ENCODE measurements around the gene PEPD.

The PEPD gene

DNA sequence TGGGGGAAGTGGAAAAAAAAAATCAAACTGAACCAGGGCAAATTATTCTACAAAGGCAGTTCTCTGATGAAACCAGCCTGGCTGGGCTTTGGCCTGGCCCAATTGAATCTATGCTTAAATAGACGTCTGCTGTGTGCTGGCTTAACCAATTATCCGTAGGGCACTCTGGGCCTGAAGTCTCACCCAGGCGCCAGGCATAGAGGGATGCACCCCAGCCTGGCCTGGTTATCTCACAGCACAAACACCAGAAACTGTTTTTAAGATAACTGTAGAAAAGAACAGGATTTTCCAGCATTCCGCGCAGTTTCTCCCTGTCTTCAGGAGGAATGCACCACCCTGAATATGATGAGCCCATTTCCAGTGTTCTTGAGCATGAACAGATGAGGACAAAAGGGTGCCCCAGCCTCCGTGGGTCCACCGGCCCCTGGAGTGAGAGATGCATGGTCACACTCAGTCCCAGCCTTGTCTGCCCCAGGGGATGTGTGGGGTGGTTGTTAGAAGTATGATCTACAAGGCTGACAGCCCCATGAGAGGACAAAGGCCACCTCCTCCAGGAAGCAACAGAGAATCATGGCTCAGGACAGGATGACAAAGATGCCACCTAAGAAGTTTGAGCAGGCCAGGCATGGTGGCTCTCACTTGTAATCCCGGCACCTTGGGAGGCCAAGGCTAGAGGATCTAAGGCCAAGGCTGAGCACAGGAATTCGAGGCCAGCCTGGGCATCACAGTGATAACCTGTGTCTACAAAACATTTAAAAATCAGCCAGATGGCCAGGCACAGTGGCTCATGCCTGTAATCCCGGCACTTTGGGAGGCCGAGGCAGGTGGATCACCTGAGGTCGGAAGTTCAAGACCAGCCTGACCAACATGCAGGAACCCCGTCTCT is 50.2 kb downstream of the PEPD start:
- no peak for DNase-seq

DNA sequence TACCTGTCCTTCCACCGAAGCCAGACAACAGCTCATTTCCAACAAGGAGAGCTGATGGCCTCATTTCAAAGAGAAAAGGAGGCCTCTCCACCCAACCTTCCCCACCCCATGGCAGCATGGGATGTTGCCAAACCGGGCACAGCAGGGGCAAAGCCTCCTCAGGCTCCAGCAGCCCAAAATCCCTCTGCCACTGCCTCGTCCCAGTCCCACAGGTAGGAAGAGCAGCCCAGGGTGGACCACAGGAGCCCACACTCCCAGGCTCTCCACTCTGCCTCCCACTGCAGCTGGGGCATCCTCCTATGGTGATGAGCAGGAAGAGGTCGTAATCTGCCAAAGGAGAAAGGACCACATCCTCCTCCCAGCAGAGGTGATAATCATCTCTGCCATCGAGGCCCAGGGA is 50.9 kb downstream of the PEPD start:
- no peak for DNase-seq

DNA sequence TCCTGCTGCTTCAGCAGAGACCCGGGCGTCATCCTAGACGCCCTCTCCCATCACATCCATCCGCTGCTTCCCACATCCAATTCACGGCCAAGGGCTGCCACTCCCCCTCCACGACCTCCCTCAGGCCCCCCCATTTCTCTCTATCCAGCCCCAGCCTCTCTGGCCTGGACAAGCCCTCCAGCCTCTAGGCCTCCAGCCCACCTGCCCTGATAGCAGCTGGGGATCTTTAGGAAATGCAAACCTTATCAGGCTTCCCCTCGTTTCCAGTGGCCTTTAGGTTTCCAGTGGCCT is 51.6 kb downstream of the PEPD start:
- no peak for DNase-seq

DNA sequence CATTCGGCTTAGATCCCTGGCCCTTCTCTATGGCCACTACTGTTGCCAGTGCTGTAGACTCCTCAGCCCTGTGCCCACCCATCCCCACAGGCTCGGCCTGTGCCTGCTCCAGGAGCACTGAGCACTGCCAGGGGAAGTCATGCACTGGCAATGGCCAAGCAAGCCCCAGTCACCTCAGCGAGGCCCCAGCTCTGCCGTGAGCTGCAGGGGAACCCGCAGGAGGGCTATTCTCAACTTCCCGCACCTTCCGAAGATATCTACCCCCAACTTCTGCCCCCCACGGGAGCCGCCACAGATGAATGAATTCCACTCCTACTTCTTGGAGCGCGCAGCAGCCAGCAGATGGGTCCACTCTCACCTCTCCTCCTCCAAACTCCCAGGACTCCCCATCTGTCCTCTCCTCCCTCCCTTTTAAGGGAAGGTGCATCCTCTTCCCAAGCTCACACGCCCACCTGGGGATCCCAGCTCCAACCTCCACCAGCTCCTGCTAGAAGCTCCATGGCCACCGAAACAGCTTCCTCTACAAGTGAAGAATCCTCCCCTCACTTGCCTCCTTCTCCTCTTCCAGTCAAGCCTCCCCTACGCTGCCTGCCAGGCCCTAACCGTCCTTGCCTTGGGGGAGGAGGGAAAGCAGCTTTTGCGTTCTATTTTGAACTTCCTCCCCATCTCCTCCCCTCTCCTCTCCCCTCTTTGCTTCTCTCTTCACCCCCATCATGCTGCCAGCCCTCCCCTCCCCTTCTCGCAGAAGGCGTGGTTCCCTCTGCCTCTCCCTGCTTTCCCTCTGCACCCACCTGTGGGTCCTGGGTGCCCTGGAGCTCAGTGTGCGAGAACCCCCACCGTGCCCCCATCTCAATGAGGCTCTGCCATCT is 52.2 kb downstream of the PEPD start:
- DNase-seq = no peak

DNA sequence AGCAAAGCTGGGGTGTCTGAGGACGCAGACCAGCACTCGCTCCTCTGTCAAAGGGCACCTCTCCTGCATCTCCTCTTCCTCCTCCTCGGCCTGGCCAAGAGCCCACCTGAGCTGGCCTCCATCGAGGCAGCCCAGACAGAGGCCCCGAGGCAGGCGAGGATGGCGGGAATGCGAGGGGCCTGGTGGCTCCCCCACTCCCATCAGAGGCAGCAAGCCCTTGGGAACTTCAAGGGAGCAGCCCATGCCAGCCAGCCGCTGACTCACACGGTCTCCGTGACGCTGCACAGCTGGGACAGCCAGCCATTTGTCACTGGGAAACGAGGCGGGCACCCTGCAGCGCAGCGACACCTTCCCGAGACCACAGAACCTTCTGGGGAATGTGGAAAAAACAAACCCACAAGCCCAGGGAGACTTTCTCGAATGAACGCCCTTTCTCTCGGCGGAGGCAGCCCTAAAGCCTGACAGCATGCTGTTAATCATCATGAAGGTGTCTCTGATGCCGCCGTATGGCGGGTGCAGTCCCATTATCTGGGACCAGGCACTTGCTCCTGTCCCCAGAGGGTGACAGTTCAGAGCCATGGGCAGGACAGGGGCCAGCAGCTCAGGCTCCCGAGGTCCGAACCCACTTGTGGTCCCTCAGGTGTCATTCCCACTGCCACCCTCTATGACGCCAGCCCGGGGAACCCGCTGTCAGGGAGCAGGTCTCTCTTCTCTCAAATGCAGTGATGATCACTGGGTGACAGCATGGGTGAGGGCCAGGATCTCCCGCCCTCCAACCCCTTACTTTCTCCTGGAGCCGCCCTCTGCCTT is 53.0 kb downstream of the PEPD start:
- DNase-seq = no peak

DNA sequence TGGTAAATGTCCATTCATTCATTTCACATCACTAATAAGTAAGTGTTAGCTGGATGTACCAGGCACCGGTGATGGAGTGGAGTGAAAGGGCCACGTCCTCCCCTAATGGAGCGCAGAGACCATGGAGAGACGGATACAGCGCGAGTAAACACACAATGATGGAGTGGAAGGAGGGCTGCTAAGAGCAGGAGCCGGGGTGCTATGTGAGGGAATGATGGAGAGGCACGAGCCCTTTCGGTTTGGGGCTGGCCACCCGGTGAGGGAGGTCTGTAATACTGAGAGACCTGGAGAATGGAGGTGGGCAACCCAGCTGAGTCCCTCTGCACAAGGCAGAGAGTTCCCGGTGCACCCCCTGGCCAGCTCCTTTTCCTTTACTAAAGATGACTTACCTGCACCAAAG is 53.7 kb downstream of the PEPD start:
- DNase-seq = no peak

DNA sequence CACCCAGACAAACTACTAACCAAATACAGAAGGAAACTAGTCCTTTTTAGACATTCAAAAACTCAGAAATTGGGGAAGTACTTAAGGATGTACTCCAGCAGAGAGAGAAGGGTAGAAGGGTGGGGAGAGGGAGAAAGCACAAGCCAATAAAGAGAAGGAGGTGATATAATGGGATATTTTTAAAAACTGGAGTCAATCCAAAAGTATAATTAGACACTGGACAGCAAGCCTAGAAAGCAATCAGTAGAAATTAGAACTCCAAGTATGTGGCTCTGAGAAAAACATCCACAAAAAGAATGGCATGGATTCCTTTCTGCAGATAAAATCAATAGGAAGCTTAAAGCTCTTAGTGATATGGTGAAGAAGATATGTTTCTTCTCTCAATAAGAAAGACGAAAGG is 55.8 kb downstream of the PEPD start:
- DNase-seq = no peak

DNA sequence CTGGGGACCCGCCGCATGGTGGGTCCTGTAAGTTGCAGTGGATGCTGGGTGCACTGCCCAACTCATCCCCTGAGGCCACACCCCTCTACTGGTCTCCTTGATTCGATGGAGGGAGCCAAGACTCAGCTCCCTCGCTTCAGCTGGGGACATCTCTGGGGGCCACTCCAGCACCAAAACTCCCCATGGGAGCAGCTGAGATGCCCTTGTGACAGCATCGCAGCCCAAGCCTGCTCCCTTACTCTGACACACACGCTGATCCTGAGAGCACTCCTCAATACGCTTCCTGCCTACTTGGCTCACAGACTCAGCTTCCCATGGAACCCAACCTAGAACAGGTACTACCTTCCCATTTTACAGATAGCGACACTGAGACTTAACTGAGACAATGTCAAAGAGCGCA is 56.2 kb downstream of the PEPD start:
- DNase-seq = no peak

DNA sequence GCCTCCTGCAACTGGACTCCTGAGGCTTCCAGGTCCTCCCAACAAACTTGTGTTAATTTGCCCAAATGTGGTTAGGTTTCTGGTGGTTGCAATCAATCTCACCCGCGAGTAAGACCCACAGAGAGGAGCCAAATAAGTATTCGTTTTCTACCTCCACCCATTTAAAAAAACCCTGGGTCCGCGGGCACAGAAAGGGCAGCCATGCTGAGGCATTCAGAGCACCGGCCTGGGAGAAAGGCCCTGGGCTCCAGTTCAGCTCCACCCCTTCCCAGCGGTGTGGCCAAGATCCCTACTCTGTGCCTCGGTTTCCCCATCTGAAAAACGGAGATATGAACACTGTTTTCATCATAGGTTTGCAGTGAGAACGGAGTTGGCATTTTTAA is 56.9 kb downstream of the PEPD start:
- no peak for DNase-seq

DNA sequence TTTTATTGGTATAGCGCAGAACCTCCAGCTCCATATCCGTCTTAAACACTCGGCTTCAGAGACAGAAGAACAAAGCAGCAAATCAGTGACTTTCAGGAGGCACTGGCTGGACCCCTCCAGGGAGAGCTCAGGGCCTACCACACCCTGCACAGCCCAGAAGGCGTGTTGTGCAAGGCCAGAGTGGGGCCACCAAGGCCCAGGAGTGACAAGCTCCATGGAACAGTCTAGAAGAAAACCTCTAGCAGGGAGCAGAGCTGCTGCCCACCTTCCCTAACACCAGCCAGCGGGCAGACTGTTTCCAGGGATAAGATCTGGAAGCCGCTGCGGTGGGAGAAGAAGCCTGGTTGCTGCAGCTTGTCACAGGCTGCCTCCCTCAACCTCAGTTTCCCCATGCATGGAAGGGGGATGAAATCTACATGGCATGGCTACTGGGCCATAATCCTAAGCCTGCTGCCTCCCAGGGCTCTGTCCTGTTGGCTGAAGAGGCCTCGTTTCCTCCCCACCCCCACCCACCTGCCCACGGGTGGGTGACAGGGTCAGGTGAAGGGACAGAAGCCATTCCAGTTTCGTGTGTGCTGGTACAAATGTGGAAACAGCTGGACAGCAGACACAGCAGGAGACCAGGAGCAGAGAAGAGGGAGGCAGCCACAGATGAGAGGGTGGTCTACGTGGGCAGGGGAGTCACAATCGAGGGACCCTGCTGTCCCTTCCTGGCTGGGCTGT is 57.4 kb downstream of the PEPD start:
- no peak for DNase-seq

DNA sequence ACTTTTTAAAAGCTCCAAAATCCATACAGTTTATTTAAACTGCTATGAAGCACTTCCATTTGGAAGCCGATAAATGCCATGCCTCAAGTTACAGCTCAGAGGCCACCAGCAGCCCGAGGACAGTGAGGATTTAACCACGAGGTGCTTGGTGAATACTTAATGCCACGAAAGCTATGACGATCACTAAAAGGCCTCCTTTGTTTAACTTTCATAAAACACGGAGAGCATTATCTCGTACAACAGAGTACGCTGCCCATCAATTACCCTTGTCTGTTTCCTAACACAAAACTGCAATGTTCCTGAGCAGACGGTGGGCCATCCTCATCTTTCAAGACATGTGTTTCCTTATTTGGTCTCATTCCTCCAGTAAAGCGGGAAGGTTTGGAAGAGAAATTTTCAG is 58.4 kb downstream of the PEPD start:
- DNase-seq = no peak

DNA sequence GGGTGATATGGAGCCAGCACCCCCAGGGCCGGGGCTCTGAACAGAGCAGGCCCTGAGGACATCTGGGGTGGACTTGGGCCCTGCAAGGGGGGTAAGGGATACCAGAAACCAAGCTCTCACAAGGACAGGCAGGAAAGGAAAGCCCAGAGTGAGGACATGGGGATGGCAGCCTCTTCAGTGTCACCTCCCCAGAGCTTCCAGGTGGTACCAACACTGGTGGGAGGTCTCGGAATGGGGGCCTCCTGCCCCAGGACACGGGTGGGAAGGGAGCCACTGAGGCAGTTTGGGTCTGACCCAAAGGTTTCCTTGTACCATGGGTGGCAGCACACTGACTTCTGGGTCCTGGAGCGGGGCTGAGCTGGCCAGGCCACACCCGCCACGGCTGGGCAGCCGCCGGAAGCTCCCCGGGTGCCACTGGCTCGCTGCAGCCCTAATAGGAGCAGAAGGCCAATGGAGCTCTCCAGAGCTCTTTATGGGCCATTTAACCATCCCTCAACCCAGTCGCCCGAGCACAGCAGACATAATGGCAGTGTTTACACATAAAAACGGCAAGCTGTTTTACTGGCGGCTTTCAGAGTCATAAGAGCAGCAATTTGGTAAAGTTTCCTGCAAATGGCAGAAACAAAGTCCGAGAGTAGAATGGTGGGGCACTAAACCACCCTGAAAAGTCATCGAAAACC is 59.3 kb downstream of the PEPD start:
- DNase-seq = no peak

DNA sequence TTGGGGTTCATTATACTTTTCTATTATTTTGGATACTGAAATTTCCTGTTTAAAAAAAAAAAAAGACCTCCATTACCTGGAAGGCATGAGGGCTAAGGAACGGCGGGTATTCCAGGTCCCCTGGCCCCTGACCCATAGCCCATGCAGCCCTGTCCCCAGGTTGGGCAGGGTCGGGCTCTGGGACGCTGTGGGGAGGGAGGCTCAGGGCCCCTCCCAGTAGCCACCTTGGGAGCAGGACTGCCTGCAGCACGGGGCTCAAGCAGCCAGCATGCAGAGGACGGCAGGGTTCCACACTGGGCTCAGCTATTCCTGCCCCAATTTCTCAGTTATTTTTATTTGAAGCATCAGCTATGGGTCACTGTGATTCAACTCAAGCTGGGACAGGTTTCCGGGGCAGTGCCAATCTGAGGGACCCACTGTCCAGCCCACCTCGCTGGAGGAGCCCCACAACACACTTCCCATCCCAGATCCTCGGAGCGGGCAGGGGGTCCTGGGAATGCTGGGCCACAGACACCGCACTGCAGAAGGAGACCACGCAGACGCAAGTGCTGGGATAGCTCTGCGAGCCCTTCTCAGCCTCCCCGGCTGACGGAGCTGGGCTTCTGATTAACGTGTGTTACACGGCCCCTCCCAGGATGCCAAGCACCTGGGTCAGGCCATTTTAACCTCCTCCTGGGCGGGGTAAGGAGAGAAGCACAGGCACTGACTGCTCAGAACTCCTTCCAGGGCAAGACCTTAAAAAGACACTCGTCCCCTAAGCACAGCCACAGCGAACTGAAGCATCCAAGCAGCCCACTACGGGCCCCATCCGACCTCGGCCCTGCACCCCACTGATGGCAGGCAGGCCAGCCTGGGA is 60.1 kb downstream of the PEPD start:
- DNase-seq = no peak

DNA sequence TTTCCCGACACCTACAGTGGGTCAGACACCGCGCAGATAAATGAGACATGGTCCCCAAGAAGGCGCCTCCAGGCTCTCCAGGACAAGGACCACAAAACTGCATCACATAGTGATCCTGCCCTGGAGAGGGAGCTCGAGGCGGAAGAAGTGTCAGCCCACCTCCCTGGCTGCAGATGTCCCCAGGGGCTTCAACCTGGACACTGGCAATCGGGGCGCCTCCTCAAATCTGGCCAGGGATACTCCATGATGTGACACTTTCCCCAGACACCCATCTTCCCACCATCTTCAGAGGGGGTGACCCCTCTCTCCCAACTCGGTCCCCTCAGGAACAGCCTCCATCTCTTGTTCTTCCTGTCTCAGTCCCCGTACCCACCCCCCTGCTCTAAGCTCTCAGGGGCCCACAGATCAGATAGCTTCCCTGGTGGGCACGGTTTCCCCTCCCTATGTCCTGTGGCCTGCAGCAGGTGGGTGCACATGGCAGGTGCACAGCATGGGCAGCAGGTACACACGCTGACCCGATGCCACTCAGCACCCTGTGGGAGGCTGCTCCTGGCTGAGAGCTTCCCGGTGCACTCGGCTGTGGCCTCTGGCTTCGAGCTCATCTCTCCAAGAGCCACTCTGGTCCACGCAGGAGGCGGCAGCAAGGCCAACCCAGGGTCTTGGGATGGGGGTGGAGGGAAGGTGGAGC is 61.2 kb downstream of the PEPD start:
- DNase-seq = no peak

DNA sequence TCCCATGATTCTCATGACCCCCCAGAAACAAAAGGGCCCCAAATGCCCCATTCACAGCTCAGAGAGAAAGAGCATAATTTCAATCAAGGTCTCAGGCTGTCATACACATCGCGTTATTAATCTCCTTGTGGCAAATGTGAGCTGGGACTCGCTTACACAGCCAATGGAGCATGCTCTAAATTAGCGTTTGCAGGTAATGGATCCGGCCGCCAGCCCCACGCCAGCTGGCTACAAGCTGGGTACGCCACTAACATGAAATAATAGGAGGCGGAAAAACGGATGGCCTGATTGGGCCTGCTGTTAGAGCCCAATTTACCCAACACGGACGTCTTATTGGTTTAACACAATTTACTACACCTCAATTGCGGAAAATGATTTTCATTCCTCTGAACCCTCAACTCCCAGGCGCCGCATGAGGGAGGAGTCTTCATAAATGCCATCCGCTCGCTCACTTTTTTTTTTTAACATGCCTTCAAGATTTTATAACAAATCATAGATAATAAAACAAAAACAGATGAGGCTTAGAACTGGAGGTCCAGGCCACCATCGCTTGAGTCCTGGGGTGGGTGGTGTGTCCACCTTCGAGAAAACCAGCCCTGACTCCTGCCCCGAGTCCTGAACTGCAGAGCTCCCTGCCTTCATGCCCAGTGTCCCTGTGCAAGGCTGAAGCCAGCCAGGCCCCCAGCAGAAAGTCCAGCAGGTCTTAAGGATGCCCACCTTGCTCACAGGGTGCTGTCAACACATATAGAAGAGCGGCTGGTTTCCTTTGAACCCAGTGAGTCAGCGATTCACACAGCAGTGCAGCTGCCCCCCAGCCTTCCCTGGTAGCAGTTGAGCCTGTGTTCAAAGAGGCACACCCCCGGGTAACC is 62.1 kb downstream of the PEPD start:
- no peak for DNase-seq

DNA sequence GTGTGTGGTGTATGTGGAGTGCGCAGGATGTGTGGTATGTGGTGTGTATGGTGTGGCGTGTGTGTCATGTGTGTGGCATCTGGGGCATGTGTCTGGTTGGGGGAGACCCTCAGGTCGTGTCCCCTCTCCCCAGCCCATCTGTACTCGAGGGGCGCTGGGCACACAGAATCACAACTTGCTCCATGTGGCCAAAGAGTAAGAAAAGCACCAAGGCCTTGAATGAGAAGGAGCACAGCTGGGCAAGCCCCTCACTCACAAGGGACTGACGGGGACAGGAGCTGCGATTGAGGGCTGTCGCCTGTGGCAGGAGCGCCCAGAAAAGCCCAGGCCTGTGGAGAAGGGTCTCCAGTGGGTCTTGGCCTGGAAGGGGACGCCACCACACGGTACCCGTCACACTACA is 62.8 kb downstream of the PEPD start:
- no peak for DNase-seq

DNA sequence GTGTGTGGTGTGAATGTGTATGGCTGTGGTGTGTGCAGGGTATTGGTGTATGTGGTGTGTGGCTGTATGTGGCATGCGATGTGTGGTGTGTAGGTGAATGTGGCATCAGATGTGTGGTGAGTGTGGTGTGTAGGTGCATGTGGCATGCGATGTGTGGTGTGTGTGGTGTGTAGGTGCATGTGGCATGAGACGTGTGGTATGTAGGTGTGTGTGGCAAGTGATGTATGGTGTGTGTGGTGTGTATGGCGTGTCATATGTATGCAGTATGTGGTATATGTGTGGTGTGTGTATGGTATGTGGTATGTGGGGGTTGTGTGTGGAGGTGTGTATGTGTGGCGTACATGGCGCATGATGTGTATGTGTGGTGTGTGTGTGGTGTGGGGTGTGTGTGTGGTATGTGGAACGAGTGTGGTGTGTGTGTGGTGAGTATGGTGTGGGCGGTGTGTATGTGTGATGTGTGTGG is 63.4 kb downstream of the PEPD start:
- no peak for DNase-seq

DNA sequence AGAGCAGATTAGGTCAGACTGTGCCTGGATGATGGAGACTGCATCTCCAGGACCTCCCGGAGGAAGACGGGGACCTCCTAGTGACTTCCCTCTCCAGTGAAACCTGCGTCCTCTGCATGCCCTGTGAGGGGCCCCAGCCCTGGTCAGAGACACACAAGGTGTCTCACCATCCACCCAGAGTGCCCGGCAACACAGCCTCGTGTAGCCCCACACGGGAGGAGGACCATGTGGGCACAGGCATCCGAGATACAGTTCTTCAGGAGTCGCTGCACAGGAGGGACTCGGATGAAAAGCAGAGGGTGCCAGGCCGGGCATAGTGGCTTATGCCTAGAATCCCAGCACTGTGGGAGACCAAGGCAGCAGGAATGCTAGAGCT is 64.8 kb downstream of the PEPD start:
- DNase-seq = no peak

DNA sequence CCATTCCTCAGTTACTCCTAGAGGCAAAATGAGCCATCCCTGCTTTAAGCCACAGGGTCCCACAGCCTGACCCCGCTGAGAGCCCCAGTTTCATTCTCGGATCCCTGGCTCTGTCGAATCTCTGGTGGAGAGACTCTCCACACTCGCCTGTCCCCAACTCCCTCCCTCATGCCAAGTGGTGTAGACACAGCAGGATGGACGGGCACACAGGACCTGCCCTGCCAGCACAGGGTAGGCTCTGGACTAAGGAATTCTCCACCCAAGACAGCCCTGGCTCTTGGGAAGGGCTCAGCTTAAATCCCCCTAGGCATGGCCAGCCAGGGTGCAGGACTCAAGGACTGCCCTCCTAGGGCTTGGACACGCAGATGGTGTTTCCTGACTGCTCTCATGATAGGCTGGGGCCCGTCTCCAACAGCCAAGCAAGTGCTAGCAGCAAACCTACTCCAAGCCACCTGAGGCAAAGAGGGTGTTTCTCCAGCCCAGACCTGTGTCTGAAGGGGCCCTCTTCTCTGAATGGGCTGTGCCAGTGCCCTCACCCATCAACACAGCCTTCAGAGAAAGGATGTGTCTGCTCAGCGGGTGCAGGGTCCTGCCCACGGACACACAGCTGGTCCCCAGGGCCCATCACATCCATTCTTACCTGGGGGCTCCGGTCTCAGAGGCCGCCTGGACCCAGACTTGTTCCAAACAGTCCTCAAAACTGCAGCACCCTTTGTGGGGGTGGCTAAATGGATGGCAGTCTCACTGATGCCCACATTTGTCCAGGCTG is 65.3 kb downstream of the PEPD start:
- no peak for DNase-seq

All from stimulated activated naive CD4-positive, alpha-beta T cell treated with Interleukin-2 at 50 U/mL for 16 hours (primary cell).